Thoracic aorta (tissue), 2 donors: ENCODE data around the gene SLC35B2. TPM values are rescaled to one million over a fixed set of nuclear protein-coding genes. Genes with fewer than 3 reads are reported as not detected.

Source experiments
- ATAC-seq: fragments of 150-250 bp; one replicate; pipeline ENCODE4 v1.8.0; 2017; ENCODE audit warnings: low read depth; ENCODE audit not compliant: insufficient number of reproducible peaks, low FRiP score
- DNase-seq: peaks from one replicate; pipeline ENCODE4 v3.0.0-alpha.2; 2020; ENCODE audit warnings: low spot score
- H3K27ac ChIP-seq, 2 donors: fragments of 200-600 bp; sonication (generic); 1 replicate in 1 of 2; 2 replicates in 1 of 2; pipeline ENCODE4 v1.5.1; 2016; ENCODE audit warnings: mild to moderate bottlenecking in 2 of 2, moderate library complexity in 2 of 2
- H3K27me3 ChIP-seq: fragments of 200-600 bp; sonication (generic); replicated peaks from 2 replicates; pipeline ENCODE4 v1.6.0; 2016; ENCODE audit warnings: mild to moderate bottlenecking; ENCODE audit not compliant: insufficient read depth
- H3K36me3 ChIP-seq: fragments of 200-600 bp; sonication (generic); one replicate; pipeline ENCODE4 v1.5.1; 2016
- H3K4me1 ChIP-seq, 2 donors: fragments of 200-600 bp; sonication (generic); 1 replicate in 1 of 2; 2 replicates in 1 of 2; pipeline versions ENCODE4 v1.5.1 to v1.6.0; 2016; ENCODE audit warnings: low read depth in 2 of 2, mild to moderate bottlenecking in 1 of 2; ENCODE audit not compliant: control insufficient read depth in 1 of 2
- H3K4me3 ChIP-seq: fragments of 200-600 bp; sonication (generic); 2 replicates; pipeline ENCODE4 v1.5.1; 2016; ENCODE audit warnings: mild to moderate bottlenecking
- H3K9me3 ChIP-seq: fragments of 200-600 bp; sonication (generic); 2 replicates; pipeline ENCODE4 v1.5.1; 2016
- CTCF ChIP-seq: fragments of 200-600 bp; sonication (generic); IDR thresholded peaks from one replicate; pipeline ENCODE4 v1.5.1; 2019; ENCODE audit warnings: antibody characterized with exemption
- total RNA-seq, 2 donors: library from RNA; depleted of rRNA; stranded (reverse); fragments of >200 nt; gene quantifications; one replicate each; pipeline versions ENCODE4 v1.1.0 to v1.2.3, GENCODE V29; 2016

Gene SLC35B2
- total RNA-seq, 2 donors from 2014 or later = 19.9 to 33.3 TPM

- Histone ChIP-seq H3K27me3 (no peaks in the 10 kb centered on the region), H3K4me1 (peaks cover 48 to 70% of the 10 kb centered on the region in 2 donors), H3K36me3 (no peaks in the 10 kb centered on the region), H3K9me3 (no peaks in the 10 kb centered on the region), H3K4me3 (peak overlapping the region; percentile 76), H3K27ac (peak overlapping the region; percentile 97 to 98)
- ATAC-seq (no peak), DNase-seq (no peak)
- no peak for TF ChIP-seq CTCF
Measured at GRCh38 chr6:44219815-44220784, 37.2 kb downstream of the SLC35B2 start.

- H3K27me3 ChIP-seq = no peaks in the 10 kb centered on the region
- no peaks in the 10 kb centered on the region for H3K36me3 ChIP-seq
- ATAC-seq = peak; percentile 12
- H3K4me3 ChIP-seq = peak overlapping the region; percentile 76
- TF ChIP-seq CTCF = no peak
- DNase-seq = peak; percentile 52
- H3K27ac ChIP-seq = peak overlapping the region; percentile 97 to 98
- peaks cover 41 to 62% of the 10 kb centered on the region in 2 donors for H3K4me1 ChIP-seq
- no peaks in the 10 kb centered on the region for H3K9me3 ChIP-seq
Measured at GRCh38 chr6:44219053-44219814, 38.1 kb downstream of the SLC35B2 start.

GRCh38 chr6:44217332-44218143 is 39.8 kb downstream of the SLC35B2 start:
- TF ChIP-seq CTCF = no peak
- H3K36me3 ChIP-seq = no peaks in the 10 kb centered on the region
- H3K4me1 ChIP-seq = peaks cover 33 to 54% of the 10 kb centered on the region in 2 donors
- no peaks in the 10 kb centered on the region for H3K9me3 ChIP-seq
- H3K4me3 ChIP-seq = peak overlapping the region; percentile 18
- ATAC-seq (no peak), DNase-seq (no peak)
- H3K27ac ChIP-seq = peak overlapping the region; percentile 97 to 98
- H3K27me3 ChIP-seq = no peaks in the 10 kb centered on the region

GRCh38 chr6:44216677-44217331 is 40.5 kb downstream of the SLC35B2 start, which contains the start of gene MYMX:
Gene MYMX (plus strand): TSS chr6:44216926. CDS start chr6:44217472, 546 bp downstream.
- H3K4me1 ChIP-seq = peaks cover 27 to 49% of the 10 kb centered on the region in 2 donors
- peak within 1 kb of the TSS; percentile 97 to 98 for H3K27ac ChIP-seq
- ATAC-seq (no peak), DNase-seq (no peak)
- H3K9me3 ChIP-seq = no peaks in the 10 kb centered on the region
- peak within 1 kb of the TSS; percentile 18 for H3K4me3 ChIP-seq
- H3K27me3 ChIP-seq = no peaks in the 10 kb centered on the region
- no peak for TF ChIP-seq CTCF
- H3K36me3 ChIP-seq = no peaks in the 10 kb centered on the region
